H7 (cell line): ENCODE data around the gene GAREM1. TPM values are rescaled to one million over a fixed set of nuclear protein-coding genes. Genes with fewer than 3 reads are reported as not detected.

Experiments used
- DNase-seq: peaks from one replicate; pipeline ENCODE4 v3.0.0; 2012
- H3K27me3 ChIP-seq: 2 replicates; pipeline ENCODE4 v1.6.0; 2011; ENCODE audit warnings: mild to moderate bottlenecking, low read length; ENCODE audit not compliant: control insufficient read depth, insufficient read depth
- H3K36me3 ChIP-seq: replicated peaks from 2 replicates; pipeline ENCODE4 v1.5.1; 2011; ENCODE audit warnings: low read length; ENCODE audit not compliant: control insufficient read depth, insufficient read depth
- H3K4me3 ChIP-seq: 2 replicates; pipeline ENCODE4 v1.5.1; 2011; ENCODE audit warnings: low read depth, mild to moderate bottlenecking, control low read depth, low read length, moderate library complexity; ENCODE audit not compliant: insufficient read depth
- total RNA-seq: library from RNA; depleted of rRNA; stranded (reverse); fragments of >200 nt; shearing (Covaris generic); gene quantifications from 2 replicates; pipeline ENCODE4 v1.2.3, GENCODE V29; 2014

GAREM1 gene
- total RNA-seq, 1 experiment from 2014 or later: 4.9 TPM

DNA sequence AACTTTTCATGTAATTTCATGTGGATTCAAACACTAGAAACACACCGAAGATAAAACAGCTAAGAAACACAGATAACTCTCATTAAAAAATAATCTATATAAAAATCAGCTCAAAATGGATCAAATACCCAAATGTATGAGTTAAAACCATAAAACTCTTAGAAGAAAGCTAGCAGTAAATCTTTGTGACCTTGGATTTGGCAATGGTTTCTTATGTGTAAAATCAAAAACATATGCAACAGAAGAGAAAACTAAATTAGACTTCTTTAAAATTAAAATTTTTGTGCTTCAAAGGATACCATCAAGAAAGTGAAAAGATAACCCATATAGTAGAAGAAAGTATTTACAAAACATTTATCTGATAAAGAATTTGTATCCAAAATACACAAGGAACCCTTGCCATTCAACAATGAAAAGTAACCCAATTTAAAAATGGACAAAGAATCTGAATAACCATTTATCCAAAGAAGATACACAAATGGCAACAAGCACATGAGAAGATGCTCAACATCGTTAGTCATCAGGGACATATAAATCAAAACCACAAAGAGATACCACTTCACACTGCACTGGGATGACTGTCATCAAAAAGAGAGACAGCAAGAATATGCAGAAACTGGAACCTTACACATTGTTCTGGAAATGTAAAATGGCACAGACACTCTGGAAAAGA is 27.5 kb downstream of the GAREM1 start:
- no peaks in the 10 kb centered on the region for H3K27me3 ChIP-seq
- H3K4me3 ChIP-seq: no peak overlapping the region
- H3K36me3 ChIP-seq: no peaks in the 10 kb centered on the region
- DNase-seq: no peak

DNA sequence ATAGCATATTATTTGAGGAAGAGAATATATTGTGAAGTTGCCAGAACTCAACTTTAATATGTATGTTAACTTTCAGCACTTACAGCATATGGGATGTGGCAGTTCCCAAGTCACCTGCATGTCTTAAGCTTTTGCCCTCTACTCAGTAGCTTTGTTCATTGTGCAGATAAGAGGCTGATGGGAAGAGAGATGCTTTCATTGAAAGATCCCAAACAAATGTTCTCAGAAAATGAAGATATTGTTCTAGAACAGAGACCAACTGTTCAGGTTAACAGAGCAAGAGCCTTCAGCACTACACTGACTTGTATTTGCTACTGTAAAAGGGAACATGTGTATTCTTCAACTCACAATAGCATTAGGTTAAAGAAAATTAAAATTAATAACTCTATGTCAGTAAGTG is 28.1 kb downstream of the GAREM1 start:
- Histone ChIP-seq H3K27me3 (no peaks in the 10 kb centered on the region), H3K36me3 (no peaks in the 10 kb centered on the region), H3K4me3 (no peak overlapping the region)
- DNase-seq: no peak

DNA sequence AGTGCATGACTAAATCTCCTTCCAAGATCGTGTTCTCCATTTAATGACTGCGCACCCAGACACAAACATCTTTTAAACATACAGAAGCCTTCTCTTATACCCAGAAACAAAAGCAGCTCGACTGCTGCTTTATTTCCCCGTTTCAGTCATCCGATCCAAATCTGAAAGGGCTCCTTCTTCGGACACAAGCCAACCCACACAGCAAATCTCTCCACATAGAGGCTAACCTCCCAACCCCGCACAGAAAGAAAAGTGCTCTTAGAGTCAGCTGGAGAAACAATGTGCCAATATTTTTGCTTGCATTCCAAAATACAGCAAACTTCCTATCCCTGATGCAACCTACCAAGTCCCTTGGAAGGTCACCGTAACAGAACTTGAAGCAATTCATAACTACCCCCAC is 29.1 kb downstream of the GAREM1 start:
- Histone ChIP-seq H3K27me3 (no peaks in the 10 kb centered on the region), H3K4me3 (no peak overlapping the region), H3K36me3 (no peaks in the 10 kb centered on the region)
- DNase-seq: no peak

DNA sequence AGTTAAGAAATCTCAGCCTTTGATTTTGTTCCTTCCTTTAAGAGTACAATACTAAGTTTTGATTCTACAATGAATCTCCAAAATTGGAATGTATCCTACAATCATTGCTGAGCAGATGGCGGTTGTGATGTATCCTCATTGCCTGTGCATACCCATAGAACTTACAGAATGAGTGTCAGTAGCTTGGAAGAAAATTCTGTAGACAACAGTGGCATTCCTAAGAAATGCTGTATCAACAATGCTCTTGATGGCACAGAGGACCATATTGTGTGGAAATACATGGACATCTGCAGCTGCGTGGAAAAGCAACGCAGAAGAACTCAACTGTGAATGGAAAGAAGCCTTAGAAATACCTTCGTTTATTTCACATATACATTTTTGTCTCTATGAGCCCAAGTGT is 30.2 kb downstream of the GAREM1 start:
- H3K4me3 ChIP-seq: no peak overlapping the region
- DNase-seq: no peak

DNA sequence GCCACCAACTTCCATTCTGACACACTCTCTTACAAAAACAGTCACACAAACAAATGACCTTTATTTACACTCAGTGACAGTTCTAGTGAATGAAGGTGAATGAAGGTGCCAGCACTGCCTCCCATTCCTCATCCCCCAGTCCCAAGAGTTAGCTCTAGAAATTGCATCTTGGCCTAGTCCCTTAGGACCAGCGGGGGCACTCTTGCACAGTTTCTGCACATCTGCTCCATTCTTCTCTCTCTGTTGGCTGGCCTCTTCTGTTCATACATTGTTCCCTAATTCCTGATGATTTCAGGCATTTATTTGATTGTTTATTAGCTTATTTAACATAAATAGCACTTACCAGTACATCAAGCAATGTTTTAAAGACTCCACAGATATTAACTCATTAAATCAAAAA is 30.9 kb downstream of the GAREM1 start:
- Histone ChIP-seq H3K4me3 (no peak overlapping the region), H3K27me3 (no peaks in the 10 kb centered on the region), H3K36me3 (no peaks in the 10 kb centered on the region)
- peak; percentile 16 for DNase-seq

More for the DNA sequence above, 30.2 kb downstream of the GAREM1 start:
- H3K27me3 ChIP-seq: no peaks in the 10 kb centered on the region
- H3K36me3 ChIP-seq: no peaks in the 10 kb centered on the region

DNA sequence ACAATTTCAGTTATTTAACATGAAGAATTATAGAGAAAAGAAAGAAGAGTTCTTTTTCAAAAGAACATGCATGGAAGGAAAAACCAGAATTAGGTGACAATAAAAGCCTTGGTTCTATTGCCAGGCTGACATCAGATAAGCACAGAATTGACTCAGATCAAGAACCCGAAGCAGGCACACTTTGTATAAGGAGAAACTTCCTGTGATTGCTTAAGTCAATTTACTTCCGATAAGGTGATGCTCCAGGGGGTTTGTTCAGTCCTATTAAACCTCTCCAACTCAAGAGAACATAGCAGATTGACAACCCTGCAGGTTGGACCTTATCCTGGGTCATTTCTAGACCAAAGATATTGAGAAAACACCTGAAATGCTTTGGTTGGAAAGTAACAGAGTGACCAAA is 31.4 kb downstream of the GAREM1 start:
- Histone ChIP-seq H3K27me3 (no peaks in the 10 kb centered on the region), H3K36me3 (no peaks in the 10 kb centered on the region), H3K4me3 (no peak overlapping the region)
- DNase-seq: no peak

DNA sequence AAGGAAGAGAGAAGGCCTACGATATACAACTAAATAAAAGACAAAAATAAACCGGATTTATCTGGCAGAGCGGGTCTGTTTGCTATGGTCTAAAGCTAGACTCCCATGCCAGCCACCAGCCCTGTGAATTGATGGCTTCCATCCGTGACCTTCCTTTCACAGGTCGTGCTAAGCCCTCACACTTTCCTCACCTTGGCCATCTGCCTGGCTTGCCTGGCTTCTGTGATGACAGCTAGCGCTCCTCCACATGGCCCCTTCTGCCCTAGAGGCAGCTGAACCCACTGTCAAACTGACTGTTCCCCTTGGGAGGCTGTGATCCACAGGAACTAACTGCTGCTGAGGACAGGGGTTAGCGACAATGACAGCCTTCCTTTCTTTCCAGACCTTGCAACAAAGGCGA is 32.5 kb downstream of the GAREM1 start:
- DNase-seq: no peak
- no peak overlapping the region for H3K4me3 ChIP-seq
- no peaks in the 10 kb centered on the region for H3K36me3 ChIP-seq
- no peaks in the 10 kb centered on the region for H3K27me3 ChIP-seq

DNA sequence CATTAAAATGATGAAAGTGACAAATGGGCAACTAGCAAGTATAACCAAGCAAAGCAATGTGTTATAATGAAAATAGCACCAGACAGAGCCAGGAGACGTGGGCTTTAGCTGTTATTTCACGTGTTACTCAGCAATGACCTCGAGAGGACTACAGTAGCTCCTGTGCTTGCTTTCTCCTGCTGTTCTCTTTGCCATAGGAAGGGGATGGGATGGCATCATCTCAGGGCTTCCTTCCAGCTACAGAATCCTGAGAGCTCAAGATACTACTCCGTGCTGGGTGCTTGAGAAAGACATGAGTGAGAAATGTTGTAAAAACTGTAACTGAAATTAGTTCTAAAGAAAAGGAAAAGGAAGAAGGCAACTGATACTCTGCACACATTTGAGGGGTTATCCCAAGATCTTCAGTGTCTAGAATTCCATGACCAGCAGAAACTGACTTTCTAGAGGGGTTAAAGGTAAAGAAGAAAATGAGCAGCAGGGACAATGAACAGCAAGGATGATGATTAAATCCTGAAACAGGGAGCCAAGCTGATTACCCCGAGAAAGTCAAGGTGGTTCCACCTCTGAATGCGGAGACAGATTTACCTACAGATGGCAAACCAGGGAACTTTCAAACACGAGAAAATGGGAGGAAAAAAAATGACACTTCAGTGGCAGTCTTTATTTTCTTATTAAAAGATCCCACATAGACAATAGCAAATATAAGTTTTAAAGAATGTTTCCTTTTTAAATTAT is 33.4 kb downstream of the GAREM1 start:
- Histone ChIP-seq H3K4me3 (no peak overlapping the region), H3K36me3 (no peaks in the 10 kb centered on the region), H3K27me3 (no peaks in the 10 kb centered on the region)
- no peak for DNase-seq

DNA sequence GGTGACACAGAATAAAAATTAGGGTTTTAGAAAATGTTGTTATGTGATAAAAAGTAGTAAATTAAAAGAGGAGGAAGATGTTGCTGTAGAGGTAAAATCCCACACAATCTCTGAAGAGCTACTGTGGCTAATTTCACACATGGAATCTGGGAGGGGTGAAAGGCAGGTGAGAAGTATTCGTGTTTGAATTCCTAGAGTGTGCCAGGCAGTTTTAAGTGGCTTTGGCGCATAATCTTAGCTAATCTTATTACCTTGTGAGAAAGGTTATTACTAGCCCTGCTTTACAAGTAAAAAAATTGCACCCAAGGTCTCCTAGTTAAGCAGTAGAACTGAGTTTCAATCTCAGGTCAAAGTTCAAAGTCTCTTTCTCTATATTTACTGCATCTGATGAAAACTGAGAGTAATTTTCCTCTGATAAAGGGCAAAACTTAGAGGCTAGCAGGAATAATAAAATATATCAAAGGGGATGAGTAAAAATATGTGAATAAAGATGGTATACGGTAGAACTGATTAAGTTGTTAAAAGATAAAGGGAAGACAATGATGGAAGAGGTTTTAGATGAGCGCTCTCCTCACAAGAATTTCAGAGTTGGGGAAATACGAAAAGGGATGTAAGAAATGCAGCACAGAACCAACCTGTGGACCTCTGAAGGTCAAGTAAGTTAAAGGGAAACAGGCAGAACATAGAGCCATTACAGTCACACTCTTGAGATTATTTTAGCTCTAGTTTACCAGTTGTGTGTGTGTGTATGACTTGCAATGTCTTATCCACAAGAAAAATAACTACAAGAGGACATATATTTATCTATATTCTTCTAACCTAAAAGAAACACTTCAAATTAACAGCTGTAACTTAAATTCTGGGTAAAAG is 34.8 kb downstream of the GAREM1 start:
- H3K27me3 ChIP-seq: no peaks in the 10 kb centered on the region
- H3K4me3 ChIP-seq: no peak overlapping the region
- H3K36me3 ChIP-seq: no peaks in the 10 kb centered on the region
- no peak for DNase-seq

DNA sequence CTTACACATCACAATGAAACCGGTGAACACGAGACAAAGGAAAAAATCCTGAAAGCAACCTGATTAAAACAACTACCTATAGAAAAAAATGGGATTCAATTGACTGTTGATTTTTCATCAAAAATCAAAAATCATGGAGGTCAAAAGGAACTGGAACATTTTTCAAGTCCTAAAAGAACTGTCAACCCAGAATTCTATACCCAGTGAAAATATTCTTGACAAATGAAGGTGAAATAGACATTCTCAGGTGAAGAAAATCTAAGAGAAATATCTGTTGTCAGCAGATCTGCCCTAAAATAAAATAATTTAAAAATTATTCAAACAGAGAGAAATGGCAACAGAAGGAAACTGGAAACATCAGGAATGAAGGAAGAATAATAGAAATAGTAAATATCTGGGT is 38.9 kb downstream of the GAREM1 start:
- Histone ChIP-seq H3K27me3 (no peaks in the 10 kb centered on the region), H3K36me3 (no peaks in the 10 kb centered on the region), H3K4me3 (no peak overlapping the region)
- DNase-seq: no peak

DNA sequence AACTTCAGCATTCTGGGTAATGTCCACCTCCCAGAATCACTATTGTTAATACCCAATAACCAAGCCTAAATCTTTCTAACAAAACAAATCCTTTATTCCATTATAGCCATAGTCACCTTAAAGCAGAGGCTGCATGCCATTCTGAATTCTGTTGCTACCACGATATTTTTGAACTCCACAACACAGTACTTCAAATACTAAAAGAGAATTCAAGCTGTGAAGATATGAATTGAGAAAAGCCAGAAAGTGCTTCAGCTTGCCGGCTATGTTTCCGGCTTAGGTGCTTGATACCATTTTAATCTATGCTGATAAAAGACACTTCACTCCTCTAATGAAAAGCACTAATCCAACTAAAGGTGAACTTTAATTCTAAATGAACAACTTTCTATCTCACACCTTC is 41.3 kb downstream of the GAREM1 start:
- DNase-seq: no peak

DNA sequence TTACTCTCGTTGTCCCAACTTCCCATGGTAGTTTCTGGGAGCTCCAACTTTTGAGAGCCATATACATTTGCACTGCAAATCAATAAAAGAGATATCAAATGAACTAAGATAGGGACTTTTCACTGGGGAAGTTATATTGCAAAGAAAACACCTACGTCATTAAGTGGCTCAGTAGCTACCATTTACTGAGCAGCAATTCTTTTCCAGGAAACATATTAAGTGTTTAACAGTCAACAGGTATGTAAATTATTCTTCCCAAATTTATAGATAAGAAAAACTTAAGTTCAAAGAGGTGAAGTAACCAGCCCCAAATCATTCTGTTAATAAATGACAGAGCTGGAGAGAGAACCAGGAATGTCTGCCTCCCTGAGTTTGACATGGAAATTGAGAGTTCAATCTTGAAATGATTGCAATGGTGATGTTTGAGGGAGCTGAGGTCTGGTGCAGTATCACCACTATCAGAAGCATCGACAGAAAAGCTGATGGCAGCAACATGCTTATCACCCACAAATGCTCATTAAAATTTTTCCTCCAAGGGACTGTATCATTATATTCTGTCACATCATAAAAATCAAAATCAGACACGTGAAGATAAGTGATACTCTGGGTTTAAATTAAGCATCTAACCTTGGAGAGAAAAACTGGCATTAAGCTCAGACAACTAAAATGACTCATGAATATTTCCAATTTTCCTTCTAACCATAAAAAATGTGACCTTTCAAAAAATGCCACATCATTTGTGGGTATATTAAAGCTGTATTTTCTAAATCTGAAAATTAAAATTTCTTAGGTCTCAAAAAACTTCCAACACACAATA is 43.4 kb downstream of the GAREM1 start:
- Histone ChIP-seq H3K36me3 (no peaks in the 10 kb centered on the region), H3K27me3 (no peaks in the 10 kb centered on the region), H3K4me3 (no peak overlapping the region)
- DNase-seq: no peak

More for the DNA sequence above, 41.3 kb downstream of the GAREM1 start:
- Histone ChIP-seq H3K4me3 (no peak overlapping the region), H3K36me3 (no peaks in the 10 kb centered on the region), H3K27me3 (no peaks in the 10 kb centered on the region)

DNA sequence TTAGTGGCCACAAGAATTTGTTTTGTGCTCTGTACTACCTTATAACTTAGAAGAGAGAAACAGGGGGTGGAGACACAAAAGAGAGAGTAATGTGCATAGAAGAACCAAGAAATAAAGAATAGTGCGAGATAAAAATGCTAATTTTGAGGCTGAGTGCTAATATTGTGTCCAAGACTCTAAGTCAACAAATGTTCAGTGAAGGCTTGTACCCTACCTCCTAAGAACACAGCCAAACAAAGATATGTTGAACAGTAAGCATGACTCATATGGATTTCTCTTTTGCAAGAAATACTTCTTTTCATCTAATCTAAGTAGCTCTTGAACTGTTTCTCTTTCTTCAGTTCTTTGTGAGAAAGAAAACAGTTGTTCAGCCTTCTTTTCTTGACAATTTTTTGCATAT is 45.2 kb downstream of the GAREM1 start:
- DNase-seq: no peak

DNA sequence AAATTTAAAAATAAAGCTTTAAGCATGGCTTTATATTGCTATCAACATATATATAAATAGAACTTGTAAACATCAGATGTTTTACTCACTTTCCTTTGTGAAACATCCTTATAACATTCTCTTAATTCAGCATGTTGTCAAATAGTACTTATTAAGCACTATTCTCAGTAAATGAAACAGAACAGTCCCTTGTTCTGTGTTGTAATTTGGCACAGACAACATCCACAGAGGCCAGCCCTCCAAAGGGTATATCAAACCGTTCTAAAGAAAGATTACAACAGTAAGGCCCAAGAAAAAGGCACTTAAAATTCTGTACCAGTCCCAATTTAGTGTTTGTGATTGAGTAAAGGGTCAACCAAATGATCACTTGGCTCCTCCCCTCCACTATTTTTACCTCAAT is 46.0 kb downstream of the GAREM1 start:
- no peaks in the 10 kb centered on the region for H3K36me3 ChIP-seq
- H3K27me3 ChIP-seq: no peaks in the 10 kb centered on the region
- no peak overlapping the region for H3K4me3 ChIP-seq
- DNase-seq: no peak

More for the DNA sequence above, 45.2 kb downstream of the GAREM1 start:
- no peaks in the 10 kb centered on the region for H3K36me3 ChIP-seq
- no peak overlapping the region for H3K4me3 ChIP-seq
- no peaks in the 10 kb centered on the region for H3K27me3 ChIP-seq
